ENCODE data around the gene TPGS1.

GRCh38 chr19:478976-479375 lies 28.3 kb upstream of the TPGS1 start:
- no peak for TF ChIP-seq CTCF (IDR thresholded peaks at IDR 0.05)
- TF ChIP-seq POLR2A (IDR thresholded peaks at IDR 0.05), result no peak

Data from body of pancreas (tissue), 4 donors.